Stimulated activated CD8-positive, alpha-beta memory T cell treated with anti-CD3 and anti-CD28 coated beads, Interleukin-2, amount 100 ng/mL, for 1 hour (primary cell): ENCODE results near the gene TYW1.
"Not testable (repeated sequence)": the region's sequence is repeated elsewhere in the genome, so short reads cannot be mapped to it uniquely, and the experiment has no call there.

ENCODE experiments used
- DNase-seq, 2 donors: peaks; one replicate each; pipeline ENCODE4 v3.0.0-alpha.2; 2020; ENCODE audit warnings: low read depth in 2 of 2

TYW1 gene

GRCh38 chr7:67045496-67045995, 48.9 kb downstream of the TYW1 start:
- no peak for DNase-seq

- DNase-seq, result not testable (repeated sequence)
Measured at GRCh38 chr7:67046819-67047218, 50.2 kb downstream of the TYW1 start.

GRCh38 chr7:67049908-67050307, 53.3 kb downstream of the TYW1 start:
- DNase-seq, result not testable (repeated sequence)

- DNase-seq, result not testable (repeated sequence)
Measured at GRCh38 chr7:67052161-67052560, 55.5 kb downstream of the TYW1 start.

- no peak for DNase-seq
Measured at GRCh38 chr7:67056683-67057082, 60.0 kb downstream of the TYW1 start.

GRCh38 chr7:67061321-67061720, 64.7 kb downstream of the TYW1 start:
- DNase-seq, result not testable (repeated sequence)

GRCh38 chr7:67062802-67063201, 66.2 kb downstream of the TYW1 start:
- DNase-seq, result not testable (repeated sequence)

GRCh38 chr7:67066950-67067622, 70.5 kb downstream of the TYW1 start:
- not testable (repeated sequence) for DNase-seq

GRCh38 chr7:67076120-67076519, 79.5 kb downstream of the TYW1 start:
- not testable (repeated sequence) for DNase-seq

- not testable (repeated sequence) for DNase-seq
Measured at GRCh38 chr7:67082880-67083279, 86.2 kb downstream of the TYW1 start.

GRCh38 chr7:67089261-67089660, 92.6 kb downstream of the TYW1 start:
- not testable (repeated sequence) for DNase-seq

- DNase-seq, result not testable (repeated sequence)
Measured at GRCh38 chr7:67091053-67091452, 94.4 kb downstream of the TYW1 start.

- not testable (repeated sequence) for DNase-seq
Measured at GRCh38 chr7:67098031-67098430, 101.4 kb downstream of the TYW1 start.

- DNase-seq, result not testable (repeated sequence)
Measured at GRCh38 chr7:67099406-67099805, 102.8 kb downstream of the TYW1 start.

GRCh38 chr7:67100038-67100437, 103.4 kb downstream of the TYW1 start:
- not testable (repeated sequence) for DNase-seq

- no peak for DNase-seq
Measured at GRCh38 chr7:67100956-67101361, 104.3 kb downstream of the TYW1 start.

GRCh38 chr7:67104937-67105336, 108.3 kb downstream of the TYW1 start:
- DNase-seq, result not testable (repeated sequence)

- DNase-seq, result no peak
Measured at GRCh38 chr7:67105377-67105776, 108.7 kb downstream of the TYW1 start.

- DNase-seq, result not testable (repeated sequence)
Measured at GRCh38 chr7:67106255-67106654, 109.6 kb downstream of the TYW1 start.

- DNase-seq, result not testable (repeated sequence)
Measured at GRCh38 chr7:67111342-67111741, 114.7 kb downstream of the TYW1 start.

- not testable (repeated sequence) for DNase-seq
Measured at GRCh38 chr7:67114483-67115246, 118.0 kb downstream of the TYW1 start.

- not testable (repeated sequence) for DNase-seq
Measured at GRCh38 chr7:67120491-67120890, 123.9 kb downstream of the TYW1 start.

GRCh38 chr7:67128257-67128656, 131.6 kb downstream of the TYW1 start:
- not testable (repeated sequence) for DNase-seq
